SK-N-SH (cell line): ENCODE results near the gene BORCS6. TPM values are rescaled to one million over a fixed set of nuclear protein-coding genes. Genes with fewer than 3 reads are reported as not detected.

Experiments
- CTCF ChIA-PET: fragments of 300-600, 350-600 bp; formaldehyde crosslinking; extraction: SDS; loops from one replicate; lab custom pipeline; 2021; lab: Yijun Ruan, JAX
- POLR2A ChIA-PET: fragments of 350-600 bp; sonication (Branson Sonifier 250); formaldehyde crosslinking; extraction: SDS; loops from one replicate; lab custom pipeline; 2020; ENCODE audit warnings: antibody characterized with exemption, inconsistent platforms; lab: Yijun Ruan, JAX
- DNase-seq: peaks from one replicate; pipeline ENCODE4 v3.0.0; 2012
- H2AFZ ChIP-seq: fragments of 200-600 bp; sonication (generic); 2 replicates; pipeline ENCODE4 v1.8.1; 2016; ENCODE audit warnings: antibody characterized with exemption, mild to moderate bottlenecking, low read depth
- H3F3A ChIP-seq: fragments of 200-600 bp; sonication (generic); replicated peaks from 2 replicates; pipeline ENCODE3; 2016; ENCODE audit warnings: antibody characterized with exemption, mild to moderate bottlenecking; ENCODE audit not compliant: insufficient read depth
- H3K27ac ChIP-seq, 2 experiments: fragments of 200-500 bp in 1 of 2; fragments of 200-600 bp in 1 of 2; sonication (Bioruptor generic) in 1 of 2; sonication (generic), shearing (Covaris generic) in 1 of 2; 2 replicates each; pipeline versions ENCODE4 v1.5.1 to v1.6.1; 2014 to 2016; ENCODE audit warnings: low read depth in 2 of 2, inconsistent platforms in 1 of 2, low read length in 1 of 2, mild to moderate bottlenecking in 1 of 2, mixed read lengths in 1 of 2
- H3K27me3 ChIP-seq: fragments of 200-600 bp; sonication (generic), shearing (Covaris generic); 2 replicates; pipeline ENCODE4 v1.6.1; 2016; ENCODE audit warnings: mixed run types; ENCODE audit not compliant: insufficient read depth
- H3K36me3 ChIP-seq, 2 experiments: fragments of 200-500 bp in 1 of 2; fragments of 200-600 bp in 1 of 2; sonication (Bioruptor generic) in 1 of 2; sonication (generic) in 1 of 2; replicated peaks in 1 of 2; 2 replicates each; pipeline versions ENCODE3 to v1.5.1; 2014 to 2016; ENCODE audit warnings: low read length in 1 of 2, mild to moderate bottlenecking in 1 of 2; ENCODE audit not compliant: insufficient read depth in 2 of 2, control insufficient read depth in 1 of 2
- H3K4me1 ChIP-seq, 2 experiments: fragments of 200-500 bp in 1 of 2; fragments of 200-600 bp in 1 of 2; sonication (Bioruptor generic) in 1 of 2; sonication (generic), shearing (Covaris generic) in 1 of 2; 2 replicates each; pipeline versions ENCODE4 v1.5.1 to v1.6.1; 2014 to 2016; ENCODE audit warnings: low read depth in 1 of 2, low read length in 1 of 2, mixed run types in 1 of 2; ENCODE audit not compliant: insufficient read depth in 2 of 2, control insufficient read depth in 1 of 2
- H3K4me2 ChIP-seq: fragments of 200-600 bp; sonication (generic), shearing (Covaris generic); 2 replicates; pipeline ENCODE4 v1.6.1; 2017; ENCODE audit warnings: mixed run types
- H3K4me3 ChIP-seq, 2 experiments: fragments of 200-500 bp in 1 of 2; fragments of 200-600 bp in 1 of 2; sonication (Bioruptor generic) in 1 of 2; sonication (generic), shearing (Covaris generic) in 1 of 2; 2 replicates each; pipeline versions ENCODE4 v1.5.1 to v1.8.1; 2014 to 2016; ENCODE audit warnings: low read depth in 2 of 2, inconsistent platforms in 1 of 2, low read length in 1 of 2, mild to moderate bottlenecking in 1 of 2, mixed read lengths in 1 of 2, moderate library complexity in 1 of 2
- H3K79me2 ChIP-seq: fragments of 200-600 bp; sonication (generic); 2 replicates; pipeline ENCODE4 v1.8.1; 2017; ENCODE audit warnings: mild to moderate bottlenecking; ENCODE audit not compliant: insufficient read depth
- H3K9ac ChIP-seq: fragments of 200-600 bp; sonication (generic); 2 replicates; pipeline ENCODE4 v1.6.1; 2017; ENCODE audit warnings: mixed run types
- H3K9me2 ChIP-seq: fragments of 200-600 bp; sonication (generic); 2 replicates; pipeline ENCODE4 v1.6.1; 2017; ENCODE audit warnings: mixed run types
- H3K9me3 ChIP-seq: fragments of 200-600 bp; sonication (generic); 2 replicates; pipeline ENCODE4 v1.6.1; 2017; ENCODE audit warnings: mixed run types, mild to moderate bottlenecking, moderate library complexity
- H4K20me1 ChIP-seq: fragments of 200-600 bp; sonication (generic); 2 replicates; pipeline ENCODE4 v1.6.1; 2017; ENCODE audit warnings: mild to moderate bottlenecking, mixed run types; ENCODE audit not compliant: insufficient read depth
- CHD2 ChIP-seq: fragments of 150-350 bp; IDR thresholded peaks from 2 replicates; pipeline ENCODE4 v1.6.1; 2018; ENCODE audit warnings: low read length; ENCODE audit not compliant: partially characterized antibody
- ELF1 ChIP-seq: IDR thresholded peaks from 2 replicates; pipeline ENCODE4 v1.4.0; 2012
- EZH2phosphoT487 ChIP-seq: fragments of 200-600 bp; sonication (generic); IDR thresholded peaks from 2 replicates; pipeline ENCODE4 v1.6.1; 2017; ENCODE audit warnings: low read depth, mixed run types, mild to moderate bottlenecking, antibody characterized with exemption, moderate library complexity, borderline replicate concordance
- FOXJ3 ChIP-seq: sonication (generic); formaldehyde crosslinking; IDR thresholded peaks from 2 replicates; pipeline ENCODE4 v1.5.1; 2020; ENCODE audit warnings: mild to moderate bottlenecking, missing genetic modification reagents
- IRF3 ChIP-seq: fragments of 150-350 bp; IDR thresholded peaks from 2 replicates; pipeline ENCODE4 v1.6.1; 2016; ENCODE audit warnings: mild to moderate bottlenecking, low read depth, low read length
- NFIC ChIP-seq: IDR thresholded peaks from 2 replicates; pipeline ENCODE4 v1.4.0; 2012; ENCODE audit warnings: borderline replicate concordance
- SIN3A ChIP-seq: IDR thresholded peaks from 2 replicates; pipeline ENCODE4 v1.6.1; 2012; ENCODE audit warnings: low read depth, mild to moderate bottlenecking, low read length, moderate library complexity, borderline replicate concordance
- SMC3 ChIP-seq: IDR thresholded peaks from 2 replicates; pipeline ENCODE4 v1.6.1; 2012; ENCODE audit warnings: low read depth, low read length, improper control_type of control experiment
- TCF12 ChIP-seq: IDR thresholded peaks from 2 replicates; pipeline ENCODE4 v1.4.0; 2012
- YY1 ChIP-seq: IDR thresholded peaks from 2 replicates; pipeline ENCODE4 v1.4.0; 2012; ENCODE audit warnings: low read depth, mild to moderate bottlenecking
- ZBTB33 ChIP-seq: IDR thresholded peaks from 2 replicates; pipeline ENCODE4 v1.4.0; 2012; ENCODE audit warnings: low read depth, borderline replicate concordance
- WGBS: methylation state at CpG from one replicate; pipeline ENCODE4 v1.1.6; 2017; ENCODE audit warnings: low lambda C conversion rate; 5-methylcytosine and 5-hydroxymethylcytosine counted together
- polyA plus RNA-seq, 3 experiments: library from polyadenylated mRNA; depleted of rRNA; stranded (reverse); fragments of >200 nt; gene quantifications; 2 replicates each; pipeline ENCODE4 v1.2.3, GENCODE V29; 2012
- TF ChIP-seq, protein P1 (sequence below): IDR thresholded peaks from 2 replicates; pipeline ENCODE4 v1.4.0; 2012; ENCODE audit warnings: low read depth, borderline replicate concordance

Gene BORCS6
- polyA plus RNA-seq, 1 of the 3 experiments (the other 2 are of a cell fraction): 4.3 TPM

GRCh38 chr17:8143581-8144400 lies 46.2 kb downstream of the BORCS6 start:
- peaks cover 8% of the 10 kb centered on the region; the same call in 1 of the 2 replicates for H4K20me1 ChIP-seq
- 92% methylated on average over 17 of the region's 22 CpGs for WGBS
- H3K9me2 ChIP-seq: no peaks in the 10 kb centered on the region
- H2AFZ ChIP-seq: no peak overlapping the region
- H3K4me2 ChIP-seq: no peak overlapping the region
- H3K9ac ChIP-seq: no peak overlapping the region
- DNase-seq: no peak
- no peaks in the 10 kb centered on the region for H3K9me3 ChIP-seq
- peaks cover 18% of the 10 kb centered on the region for H3F3A ChIP-seq
- H3K27ac ChIP-seq: no peak overlapping the region
- TF ChIP-seq EZH2phosphoT487 (no peak), ZBTB33 (no peak), YY1 (no peak), IRF3 (no peak), SIN3A (no peak), ELF1 (no peak), SMC3 (no peak), TCF12 (no peak), FOXJ3 (CRISPR knock-in tag) (no peak), CHD2 (no peak)
- ChIA-PET POLR2A (interaction anchor here (1.0 kb wide), 1 partner anchor 30 kb away, joined by 3 read pairs; no protein-coding TSS in a partner anchor), CTCF (interaction anchor here (1.9 kb wide), 1 partner anchor 51 kb away, joined by 6 read pairs; no protein-coding TSS in a partner anchor)
- H3K27me3 ChIP-seq: no peaks in the 10 kb centered on the region
- no peak overlapping the region for H3K4me3 ChIP-seq
- H3K4me1 ChIP-seq: no peaks in the 10 kb centered on the region; a peak in 1 of 4 replicates
- H3K79me2 ChIP-seq: no peaks in the 10 kb centered on the region
- H3K36me3 ChIP-seq: peaks cover 20 to 65% of the 10 kb centered on the region in 2 experiments

- peaks cover 0 to 1% of the 10 kb centered on the region in 2 experiments; a peak in 1 of 4 replicates for H3K4me1 ChIP-seq
- H3F3A ChIP-seq: peaks cover 23% of the 10 kb centered on the region
- no peaks in the 10 kb centered on the region for H3K9me2 ChIP-seq
- H3K9ac ChIP-seq: no peak overlapping the region
- 94% methylated on average over 11 of the region's 15 CpGs for WGBS
- DNase-seq: no peak
- H3K4me3 ChIP-seq: no peak overlapping the region
- POLR2A ChIA-PET: interaction anchor here (1.0 kb wide), 1 partner anchor 31 kb away, joined by 3 read pairs; no protein-coding TSS in a partner anchor
- CTCF ChIA-PET: interaction anchor here (1.4 to 1.9 kb wide), 2 partner anchors 50 to 69 kb away, joined by 3 to 6 read pairs; no protein-coding TSS in a partner anchor
- H4K20me1 ChIP-seq: peaks cover 8% of the 10 kb centered on the region; the same call in 1 of the 2 replicates
- H3K27me3 ChIP-seq: no peaks in the 10 kb centered on the region
- peaks cover 20 to 60% of the 10 kb centered on the region in 2 experiments for H3K36me3 ChIP-seq
- H2AFZ ChIP-seq: no peak overlapping the region
- no peak for TF ChIP-seq NFIC
- TF ChIP-seq, protein P1, sequence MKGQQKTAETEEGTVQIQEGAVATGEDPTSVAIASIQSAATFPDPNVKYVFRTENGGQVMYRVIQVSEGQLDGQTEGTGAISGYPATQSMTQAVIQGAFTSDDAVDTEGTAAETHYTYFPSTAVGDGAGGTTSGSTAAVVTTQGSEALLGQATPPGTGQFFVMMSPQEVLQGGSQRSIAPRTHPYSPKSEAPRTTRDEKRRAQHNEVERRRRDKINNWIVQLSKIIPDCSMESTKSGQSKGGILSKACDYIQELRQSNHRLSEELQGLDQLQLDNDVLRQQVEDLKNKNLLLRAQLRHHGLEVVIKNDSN: no peak
- no peak overlapping the region for H3K4me2 ChIP-seq
- H3K9me3 ChIP-seq: no peaks in the 10 kb centered on the region
- H3K27ac ChIP-seq: no peak overlapping the region
- no peaks in the 10 kb centered on the region for H3K79me2 ChIP-seq
Observed at GRCh38 chr17:8142887-8143580, 46.9 kb downstream of the BORCS6 start.
